ENCODE data around the gene ZACN. TPM values are rescaled to one million over a fixed set of nuclear protein-coding genes. Genes with fewer than 3 reads are reported as not detected.

ZACN gene
- total RNA-seq, 1 experiment from 2014 or later: 0.09 TPM

- Mint-ChIP-seq H3K4me3 (no peak overlapping the region; a peak in 1 of 5 replicates), H3K9me3 (peaks cover 0 to 5% of the 10 kb centered on the region in 2 experiments; a peak in 1 of 5 replicates), H3K4me1 (peaks cover 0 to 2% of the 10 kb centered on the region in 2 experiments; a peak in 2 of 4 replicates), H3K27ac (no peak overlapping the region), H3K27me3 (ENCODE audit: low read depth) (no peaks in the 10 kb centered on the region), H3K36me3 (ENCODE audit: insufficient read depth in 1 of 3, low read depth in 3 of 3) (no peaks in the 10 kb centered on the region; a peak in 1 of 7 replicates)
- Histone ChIP-seq H3K4me1 (ENCODE audit: insufficient read depth, low read length) (no peaks in the 10 kb centered on the region), H3K18ac (ENCODE audit: insufficient read length, low read depth, low read length) (no peak overlapping the region), H2BK12ac (ENCODE audit: insufficient read length, low read depth, low read length) (no peak overlapping the region), H2AFZ (ENCODE audit: low read length) (no peak overlapping the region), H3T11ph (ENCODE audit: low read length) (no peak overlapping the region), H3K4me2 (ENCODE audit: insufficient read depth, insufficient read length, low read length) (no peak overlapping the region), H2BK5ac (ENCODE audit: insufficient read length, low read length) (no peak overlapping the region), H2AK5ac (ENCODE audit: insufficient read length, low read length) (no peak overlapping the region), H3K23ac (ENCODE audit: insufficient read length, low read depth, low read length) (no peak overlapping the region), H3K14ac (ENCODE audit: insufficient read depth, low read length) (no peak overlapping the region), H4K8ac (replicated peaks; ENCODE audit: insufficient read length, low read depth, low read length) (no peak overlapping the region), H3K27ac (ENCODE audit: insufficient read length, low read depth, low read length) (no peak overlapping the region), H2BK15ac (ENCODE audit: low read depth, low read length) (no peak overlapping the region), H2BK120ac (ENCODE audit: low read depth, low read length, poor library complexity, severe bottlenecking) (no peak overlapping the region), H4K5ac (ENCODE audit: insufficient read length, low read depth, low read length) (no peak overlapping the region), H4K20me1 (ENCODE audit: control insufficient read depth, insufficient read depth, insufficient read length) (no peaks in the 10 kb centered on the region), H4K91ac (ENCODE audit: insufficient read length, low read depth, low read length) (no peak overlapping the region), H3K4ac (ENCODE audit: low read depth, low read length) (no peak overlapping the region), H3K9ac (ENCODE audit: extremely low read depth, insufficient read length, low read length) (no peak overlapping the region), H3K79me2 (ENCODE audit: insufficient read depth, low read length) (no peaks in the 10 kb centered on the region), H2BK20ac (ENCODE audit: low read depth, low read length, poor library complexity, severe bottlenecking) (no peak overlapping the region), H3K27me3 (ENCODE audit: insufficient read depth, low read length) (no peaks in the 10 kb centered on the region), H3K23me2 (ENCODE audit: insufficient read length, low read depth, low read length, poor library complexity, severe bottlenecking) (no peaks in the 10 kb centered on the region), H3K56ac (ENCODE audit: insufficient read length, low read depth, low read length) (no peak overlapping the region), H3K9me3 (ENCODE audit: control insufficient read depth, low read depth, low read length) (no peaks in the 10 kb centered on the region), H3K79me1 (ENCODE audit: insufficient read depth, low read depth, low read length, poor library complexity, severe bottlenecking) (no peaks in the 10 kb centered on the region)
- TF ChIP-seq, protein P1, sequence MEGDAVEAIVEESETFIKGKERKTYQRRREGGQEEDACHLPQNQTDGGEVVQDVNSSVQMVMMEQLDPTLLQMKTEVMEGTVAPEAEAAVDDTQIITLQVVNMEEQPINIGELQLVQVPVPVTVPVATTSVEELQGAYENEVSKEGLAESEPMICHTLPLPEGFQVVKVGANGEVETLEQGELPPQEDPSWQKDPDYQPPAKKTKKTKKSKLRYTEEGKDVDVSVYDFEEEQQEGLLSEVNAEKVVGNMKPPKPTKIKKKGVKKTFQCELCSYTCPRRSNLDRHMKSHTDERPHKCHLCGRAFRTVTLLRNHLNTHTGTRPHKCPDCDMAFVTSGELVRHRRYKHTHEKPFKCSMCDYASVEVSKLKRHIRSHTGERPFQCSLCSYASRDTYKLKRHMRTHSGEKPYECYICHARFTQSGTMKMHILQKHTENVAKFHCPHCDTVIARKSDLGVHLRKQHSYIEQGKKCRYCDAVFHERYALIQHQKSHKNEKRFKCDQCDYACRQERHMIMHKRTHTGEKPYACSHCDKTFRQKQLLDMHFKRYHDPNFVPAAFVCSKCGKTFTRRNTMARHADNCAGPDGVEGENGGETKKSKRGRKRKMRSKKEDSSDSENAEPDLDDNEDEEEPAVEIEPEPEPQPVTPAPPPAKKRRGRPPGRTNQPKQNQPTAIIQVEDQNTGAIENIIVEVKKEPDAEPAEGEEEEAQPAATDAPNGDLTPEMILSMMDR (conservative IDR thresholded peaks at IDR 0.05): no peak
- no CpG with 5 or more reads among the region's 2 CpGs for WGBS (ENCODE audit: extremely low coverage, insufficient read length, low lambda C conversion rate)
- no peak for DNase-seq
Measured at GRCh38 chr17:76111956-76112355, 33.0 kb downstream of the ZACN start.
